H1 (cell line): ENCODE results near the gene ATP2C1.

ENCODE experiments used
- CTCF ChIP-seq, 3 experiments: IDR thresholded peaks; 1 replicate in 2 of 3; 2 replicates in 1 of 3; pipeline versions ENCODE4 v1.5.1 to v1.6.1; 2011; ENCODE audit warnings: low read length in 3 of 3, mild to moderate bottlenecking in 3 of 3, inconsistent platforms in 2 of 3, low read depth in 1 of 3, moderate library complexity in 1 of 3; ENCODE audit not compliant: insufficient read depth in 1 of 3; ENCODE audit errors: control extremely low read depth in 1 of 3
- EZH2 ChIP-seq: fragments of 200-600 bp; sonication (generic); IDR thresholded peaks from 2 replicates; pipeline ENCODE4 v1.7.1; 2012; ENCODE audit warnings: low read depth, mild to moderate bottlenecking, moderate library complexity, low read length, inconsistent platforms; ENCODE audit not compliant: severe bottlenecking
- FOSL1 ChIP-seq: IDR thresholded peaks from 2 replicates; pipeline ENCODE4 v1.6.1; 2011; ENCODE audit warnings: mild to moderate bottlenecking, low read depth, low read length, moderate library complexity; ENCODE audit not compliant: insufficient read depth
- POLR2A ChIP-seq, 2 experiments: IDR thresholded peaks; 1 replicate in 1 of 2; 2 replicates in 1 of 2; pipeline ENCODE4 v1.6.1; 2011; ENCODE audit warnings: low read depth in 2 of 2, low read length in 2 of 2, mild to moderate bottlenecking in 2 of 2; ENCODE audit errors: control extremely low read depth in 1 of 2
- TEAD4 ChIP-seq: IDR thresholded peaks from 2 replicates; pipeline ENCODE4 v1.6.1; 2012; ENCODE audit warnings: low read depth, low read length, inconsistent platforms, mixed read lengths
- USF2 ChIP-seq: IDR thresholded peaks from 2 replicates; pipeline ENCODE4 v1.6.1; 2011; ENCODE audit warnings: low read length, improper control_type of control experiment
- YY1 ChIP-seq: IDR thresholded peaks from 2 replicates; pipeline ENCODE4 v1.6.1; 2011; ENCODE audit warnings: low read depth, mild to moderate bottlenecking, low read length

GRCh38 chr3:130905551-130905950 lies 11.7 kb downstream of the ATP2C1 start:
- TF ChIP-seq EZH2: no peak
- no peak for TF ChIP-seq CTCF (IDR thresholded peaks at IDR 0.05; ENCODE audit: control extremely low read depth in 1 of 3, insufficient read depth in 1 of 3, low read depth in 1 of 3, low read length in 3 of 3)
- no peak for TF ChIP-seq POLR2A (IDR thresholded peaks at IDR 0.05; ENCODE audit: control extremely low read depth in 1 of 2, low read depth in 2 of 2, low read length in 2 of 2)
- TF ChIP-seq YY1: no peak
- TF ChIP-seq USF2: no peak
- TF ChIP-seq FOSL1: no peak
- TF ChIP-seq TEAD4: no peak
